ENCODE results near the gene SEC63.
"Not testable (repeated sequence)": the region's sequence is repeated elsewhere in the genome, so short reads cannot be mapped to it uniquely, and the experiment has no call there.

SEC63 gene

DNA sequence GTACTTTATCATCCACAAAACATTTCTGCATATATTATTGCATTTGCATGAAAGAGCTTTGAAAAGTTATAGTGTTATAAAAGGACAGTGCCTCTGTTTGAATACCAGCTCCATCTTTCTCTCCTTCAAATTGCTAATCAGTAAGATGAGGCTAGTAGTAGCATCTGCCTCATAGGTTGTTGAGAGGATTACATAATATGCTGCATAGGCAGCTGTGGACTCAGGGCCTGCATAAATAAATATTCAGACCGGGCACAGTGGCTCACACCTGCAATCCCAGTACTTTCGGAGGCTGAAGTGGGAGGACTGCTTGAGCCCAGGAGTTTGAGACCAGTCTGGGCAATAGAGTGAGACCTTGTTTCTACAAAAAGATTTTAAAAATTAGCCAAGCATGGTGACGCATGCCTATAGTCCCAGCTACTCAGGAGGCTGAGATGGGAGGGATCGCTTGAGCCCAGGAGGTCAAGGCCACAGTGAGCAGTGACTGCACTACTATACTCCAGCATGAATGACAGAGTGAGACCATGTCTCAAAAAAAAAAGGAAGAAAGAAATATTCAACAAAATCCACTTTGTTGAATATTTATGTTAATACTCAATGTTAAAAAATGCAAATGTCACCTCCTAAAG is 18.3 kb upstream of the SEC63 start:
- in situ Hi-C loops (cut with MboI; ENCODE audit: low sequenced_read_pairs), result no loop called here

DNA sequence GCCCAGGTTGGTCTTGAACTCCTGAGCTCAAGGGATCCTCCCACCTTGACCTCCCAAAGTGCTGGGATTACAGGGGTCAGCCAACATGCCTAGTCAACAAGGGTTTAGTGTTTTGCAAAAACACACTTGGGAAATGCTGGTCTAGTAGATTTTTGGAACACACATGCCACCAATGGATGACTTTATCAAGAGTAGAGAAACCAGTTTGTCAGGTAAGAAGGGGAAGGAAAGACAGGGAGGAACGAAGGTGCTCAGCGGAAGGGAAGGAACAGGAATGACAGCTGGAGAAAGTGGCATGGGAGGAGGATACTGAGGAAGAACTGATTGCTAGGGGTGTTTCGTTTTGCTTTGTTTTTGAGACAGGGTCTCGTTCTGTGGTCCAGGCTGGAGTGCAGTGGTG is 15.6 kb upstream of the SEC63 start:
- in situ Hi-C loops (cut with MboI; ENCODE audit: low sequenced_read_pairs), result no loop called here

DNA sequence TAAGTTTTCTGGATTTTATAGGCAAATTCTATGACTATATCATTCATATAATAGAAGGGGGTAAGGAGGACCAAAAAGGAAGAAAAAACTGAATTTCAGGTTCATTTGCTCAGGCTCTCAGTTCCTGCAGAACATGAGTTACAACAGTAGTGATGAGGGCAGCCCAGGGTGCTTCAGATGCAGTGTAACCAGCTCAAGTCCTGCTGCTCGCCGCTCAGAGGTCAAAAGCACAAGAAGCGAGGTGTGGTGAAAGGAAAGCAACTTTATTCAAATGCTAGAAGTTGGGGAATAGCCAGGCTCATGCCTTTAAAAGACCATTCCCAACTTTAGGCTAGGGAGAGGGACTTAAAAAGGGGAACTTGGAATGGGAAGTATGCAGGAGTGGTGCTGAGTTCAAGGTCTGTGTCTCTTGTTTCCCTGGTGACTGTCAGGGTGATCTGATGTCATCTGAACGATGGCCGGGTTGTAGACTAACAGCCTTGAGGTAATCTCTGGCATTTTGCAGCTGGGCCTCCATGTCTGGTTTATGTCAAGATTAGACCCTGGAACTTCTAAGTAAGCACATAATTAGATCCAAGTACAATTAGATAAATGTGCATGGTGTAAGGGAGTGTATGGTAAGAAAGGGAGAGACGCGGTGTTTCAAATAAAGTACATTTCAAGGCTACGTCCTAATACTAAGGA is 14.5 kb upstream of the SEC63 start:
- in situ Hi-C loops (cut with MboI; ENCODE audit: low sequenced_read_pairs), result no loop called here

DNA sequence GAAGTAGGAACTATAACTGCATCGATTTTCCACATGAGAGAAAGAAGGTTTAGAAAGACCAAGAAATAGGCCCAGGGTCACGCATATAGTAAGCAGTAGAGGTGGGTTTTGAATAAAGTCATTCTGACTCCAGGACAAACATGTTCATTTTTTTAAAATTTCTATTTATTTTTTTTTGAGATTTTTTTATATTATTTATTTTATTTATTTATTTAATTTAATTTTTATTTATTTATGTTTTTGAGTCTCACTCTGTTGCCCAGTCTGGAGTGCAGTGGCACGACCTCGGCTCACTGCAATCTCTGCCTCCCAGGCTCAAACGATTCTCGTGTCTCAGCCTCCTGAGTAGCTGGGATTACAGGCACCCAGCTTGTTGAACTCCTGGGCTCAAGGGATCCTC is 13.2 kb upstream of the SEC63 start:
- in situ Hi-C loops (cut with MboI; ENCODE audit: low sequenced_read_pairs), result no loop called here

DNA sequence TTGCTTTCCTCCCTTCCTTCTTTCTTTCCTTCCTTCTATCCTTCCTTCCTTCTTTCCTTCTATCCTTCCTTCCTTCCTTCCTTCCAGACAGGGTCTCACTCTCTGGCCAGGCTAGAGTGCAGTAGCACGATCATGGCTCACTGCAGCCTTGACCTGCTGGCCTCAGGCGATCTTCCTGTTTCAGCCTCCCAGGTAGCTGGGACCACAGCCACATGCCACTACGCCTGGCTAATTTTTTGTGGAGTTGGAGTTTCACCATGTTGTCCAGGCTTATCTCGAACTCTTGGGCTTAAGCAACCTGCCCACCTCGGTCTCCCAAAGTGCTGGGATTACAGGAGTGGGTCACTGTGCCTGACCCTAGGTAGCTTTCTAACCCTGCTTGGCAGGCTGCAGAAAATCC is 12.2 kb upstream of the SEC63 start:
- in situ Hi-C loops (cut with MboI; ENCODE audit: low sequenced_read_pairs), result no loop called here

DNA sequence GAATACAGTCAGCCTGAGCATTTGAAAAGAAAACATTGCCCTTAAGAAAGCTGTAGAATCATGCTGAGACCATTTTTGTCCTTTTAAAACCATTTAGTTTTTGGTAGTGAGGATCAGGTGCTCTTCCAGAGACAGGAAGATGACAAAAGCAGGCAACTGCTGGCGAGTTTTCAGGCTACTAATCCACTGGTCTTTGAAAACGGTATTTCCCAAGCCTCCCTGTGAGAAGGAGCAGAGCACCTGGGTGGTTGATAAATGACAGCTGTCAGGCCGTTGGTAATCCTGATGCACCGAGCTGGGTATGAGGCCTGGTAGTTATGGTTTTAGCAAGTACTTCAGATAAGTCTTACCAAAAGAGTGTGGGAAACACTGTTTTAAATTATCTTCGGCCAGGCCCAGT is 10.1 kb upstream of the SEC63 start:
- in situ Hi-C loops (cut with MboI; ENCODE audit: low sequenced_read_pairs), result no loop called here

DNA sequence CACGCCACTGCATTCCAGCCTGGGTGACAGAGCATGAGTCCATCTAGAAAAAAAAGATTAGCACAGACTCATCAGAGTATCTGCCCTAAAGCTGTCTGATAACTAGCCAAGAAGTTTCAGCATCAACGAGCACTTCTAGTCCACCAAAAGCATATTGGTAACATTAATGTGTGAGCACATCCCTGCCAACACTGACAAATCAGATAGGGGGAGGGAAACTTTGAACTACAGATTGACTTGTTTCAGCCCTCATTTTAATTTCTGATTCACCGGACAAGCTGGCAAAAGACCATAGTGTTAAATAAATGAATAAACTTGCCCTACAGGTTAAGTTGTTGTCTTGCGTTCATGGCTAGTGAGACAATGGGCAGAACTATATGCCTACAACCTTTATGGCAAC is 7.7 kb upstream of the SEC63 start:
- in situ Hi-C loops (cut with MboI; ENCODE audit: low sequenced_read_pairs), result no loop called here

DNA sequence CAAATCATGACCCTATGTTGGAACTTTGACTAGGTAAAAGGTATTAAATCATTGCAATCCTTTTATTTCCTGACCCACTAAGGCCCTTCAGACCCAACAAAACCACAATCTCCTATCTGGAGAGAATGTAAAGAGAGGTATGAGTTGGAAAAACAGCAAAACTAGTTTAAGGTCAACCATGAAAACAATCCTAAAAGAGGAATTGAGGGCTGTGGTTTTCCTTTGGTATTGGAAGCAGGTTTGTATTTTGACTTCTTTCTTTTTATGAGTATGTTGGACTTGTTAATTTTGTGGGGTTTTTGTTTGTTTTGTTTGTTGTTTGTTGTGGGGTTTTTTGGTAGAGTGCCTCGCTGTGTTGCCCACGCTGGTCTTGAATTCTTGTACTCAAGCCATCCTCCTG is 4.7 kb upstream of the SEC63 start:
- in situ Hi-C loops (cut with MboI; ENCODE audit: low sequenced_read_pairs), result no loop called here

DNA sequence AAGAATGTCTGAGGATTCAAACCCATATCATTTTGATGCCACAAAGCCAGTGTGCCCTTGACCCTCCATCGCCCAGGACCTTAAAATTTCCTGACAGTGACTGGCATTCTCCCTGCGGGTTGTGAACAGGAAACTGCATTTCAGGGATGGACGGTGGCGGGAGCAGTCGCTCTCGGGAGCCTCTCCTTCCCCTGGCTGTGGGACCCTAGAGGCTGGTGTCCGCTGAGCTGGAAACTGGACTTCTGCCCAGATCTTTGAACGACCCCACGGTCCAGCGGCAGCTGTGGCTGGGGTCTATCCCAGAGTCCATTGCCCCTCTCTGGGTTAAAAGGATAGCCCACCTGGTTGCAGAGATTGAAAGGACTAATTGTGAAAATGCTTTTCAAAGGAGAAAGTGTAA is 1.4 kb upstream of the SEC63 start:
- in situ Hi-C loops (cut with MboI; ENCODE audit: low sequenced_read_pairs), result no loop called here

DNA sequence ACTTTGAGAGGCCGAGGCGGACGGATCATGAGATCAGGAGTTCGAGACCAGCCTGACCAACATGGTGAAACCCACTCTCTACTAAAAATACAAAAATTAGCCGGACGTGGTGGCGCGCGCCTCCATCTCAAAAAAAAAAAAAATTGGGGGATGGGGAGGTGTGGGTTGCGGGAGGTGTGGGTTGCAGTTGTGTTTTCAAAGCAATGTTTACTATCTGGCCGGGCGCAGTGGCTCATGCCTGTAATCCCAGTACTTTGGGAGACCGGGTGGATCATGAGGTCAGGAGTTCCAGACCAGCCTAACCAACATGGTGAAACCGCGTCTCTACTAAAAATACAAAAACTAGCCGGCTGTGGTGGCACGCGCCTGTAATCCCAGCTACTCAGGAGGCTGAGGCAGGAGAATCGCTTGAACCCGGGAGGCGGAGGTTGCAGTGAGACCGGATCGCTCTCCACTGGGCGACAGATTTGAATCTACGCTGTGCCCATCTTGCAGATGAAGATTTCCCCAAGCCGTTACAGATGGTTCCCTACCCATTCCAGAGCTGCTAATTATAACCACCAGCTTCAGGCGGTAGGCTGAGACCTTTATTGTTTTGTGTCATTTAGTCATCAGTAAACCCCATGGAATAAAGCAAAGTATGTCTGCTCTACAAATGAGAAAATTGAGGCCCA is 818 bp upstream of the SEC63 start:
- in situ Hi-C loops (cut with MboI; ENCODE audit: low sequenced_read_pairs), result not testable (repeated sequence)

DNA sequence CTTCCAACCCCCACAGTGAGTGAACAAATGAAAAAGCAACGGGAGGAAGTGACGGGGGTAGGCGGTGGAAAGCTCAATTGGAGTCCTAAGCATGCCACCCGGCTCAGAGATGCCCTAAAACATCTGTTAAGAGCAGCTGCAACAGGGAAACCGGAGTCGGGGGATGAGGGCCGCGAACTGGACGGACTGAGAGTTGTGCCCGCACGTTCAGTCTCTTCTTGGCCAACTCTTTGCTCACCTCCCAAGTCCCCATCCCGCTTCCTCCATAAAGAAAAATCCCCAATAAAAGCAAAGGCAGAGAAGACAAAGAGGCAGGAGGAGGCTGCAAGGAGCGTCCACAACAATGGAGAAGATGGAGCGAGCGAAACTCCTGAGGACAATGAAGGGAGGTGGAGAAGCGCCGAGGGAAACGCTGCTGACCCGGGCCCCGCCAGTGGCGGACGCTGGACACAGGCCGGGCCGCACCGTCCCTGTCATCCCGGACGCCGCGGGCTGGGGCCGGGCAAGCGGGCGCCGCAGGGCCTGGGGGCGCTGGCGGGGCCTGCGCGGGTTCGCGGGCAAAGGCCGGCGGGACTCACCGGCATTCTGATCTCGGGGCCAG is 600 bp downstream of the SEC63 start:
- in situ Hi-C loops (cut with MboI; ENCODE audit: low sequenced_read_pairs), result no loop called here

DNA sequence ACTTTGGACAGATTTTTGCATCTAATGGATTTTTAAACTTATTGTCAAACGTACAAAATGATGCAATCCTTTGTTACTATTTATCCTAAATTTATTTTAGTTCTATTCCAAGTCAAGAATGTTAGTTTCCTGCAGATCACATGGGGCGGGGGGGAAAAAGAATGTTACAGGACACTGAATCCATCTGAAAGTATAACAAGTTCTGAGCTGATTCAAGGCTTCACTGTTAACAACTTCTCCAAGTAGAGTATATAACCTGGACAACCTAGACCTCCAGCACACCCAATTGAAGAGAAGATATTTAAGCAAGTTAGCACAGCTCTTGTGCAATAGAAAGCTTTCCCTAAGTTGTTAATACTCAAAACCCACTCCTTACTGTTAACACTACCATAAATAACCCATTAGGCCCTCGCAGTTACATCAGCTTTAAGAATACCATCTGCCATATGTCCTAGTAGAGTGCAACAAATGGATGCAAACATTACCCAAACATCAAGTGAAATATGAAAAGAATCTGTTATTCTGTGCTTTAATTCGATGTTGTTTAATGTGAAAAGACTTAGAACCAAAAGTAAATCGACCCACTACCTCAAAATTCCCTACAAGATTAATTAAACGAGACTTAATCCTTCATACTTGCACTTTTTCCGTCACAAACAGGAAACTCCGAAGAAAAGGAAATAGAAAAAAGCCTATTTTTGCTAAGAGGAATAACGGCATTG is 1.3 kb downstream of the SEC63 start:
- in situ Hi-C loops (cut with MboI; ENCODE audit: low sequenced_read_pairs), result no loop called here

DNA sequence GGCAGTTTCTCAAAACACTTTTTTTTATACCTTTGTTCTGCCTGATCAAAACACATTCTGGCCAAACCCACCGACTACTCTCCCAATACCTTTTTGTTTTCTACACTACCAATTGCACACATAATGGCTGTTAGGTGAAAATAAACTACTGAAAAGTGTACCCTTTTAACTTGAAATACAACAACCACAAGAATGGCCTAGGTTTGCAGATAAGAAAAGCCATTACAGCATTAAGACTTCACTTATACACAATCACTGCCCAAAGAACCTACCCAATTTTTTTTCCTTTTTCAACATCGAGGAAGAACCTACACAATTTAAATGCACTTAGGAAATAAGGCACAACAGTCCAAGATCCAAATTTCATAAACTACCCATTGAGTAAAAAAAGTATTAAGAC is 1.8 kb downstream of the SEC63 start:
- in situ Hi-C loops (cut with MboI; ENCODE audit: low sequenced_read_pairs), result no loop called here

DNA sequence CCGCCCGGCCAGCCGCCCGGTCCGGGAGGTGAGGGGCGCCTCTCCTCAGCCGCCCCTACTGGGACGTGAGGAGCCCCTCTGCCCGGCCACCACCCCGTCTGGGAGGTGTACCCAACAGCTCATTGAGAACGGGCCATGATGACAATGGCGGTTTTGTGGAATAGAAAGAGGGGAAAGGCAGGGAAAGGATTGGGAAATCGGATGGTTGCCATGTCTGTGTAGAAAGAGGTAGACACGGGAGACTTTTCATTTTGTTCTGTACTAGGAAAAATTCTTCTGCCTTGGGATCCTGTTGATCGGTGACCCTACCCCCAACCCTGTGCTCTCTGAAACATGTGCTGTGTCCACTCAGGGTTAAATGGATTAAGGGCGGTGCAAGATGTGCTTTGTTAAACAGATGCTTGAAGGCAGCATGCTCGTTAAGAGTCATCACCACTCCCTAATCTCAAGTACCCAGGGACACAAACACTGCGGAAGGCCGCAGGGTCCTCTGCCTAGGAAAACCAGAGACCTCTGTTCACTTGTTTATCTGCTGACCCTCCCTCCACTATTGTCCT is 4.1 kb downstream of the SEC63 start:
- in situ Hi-C loops (cut with MboI; ENCODE audit: low sequenced_read_pairs), result not testable (repeated sequence)

DNA sequence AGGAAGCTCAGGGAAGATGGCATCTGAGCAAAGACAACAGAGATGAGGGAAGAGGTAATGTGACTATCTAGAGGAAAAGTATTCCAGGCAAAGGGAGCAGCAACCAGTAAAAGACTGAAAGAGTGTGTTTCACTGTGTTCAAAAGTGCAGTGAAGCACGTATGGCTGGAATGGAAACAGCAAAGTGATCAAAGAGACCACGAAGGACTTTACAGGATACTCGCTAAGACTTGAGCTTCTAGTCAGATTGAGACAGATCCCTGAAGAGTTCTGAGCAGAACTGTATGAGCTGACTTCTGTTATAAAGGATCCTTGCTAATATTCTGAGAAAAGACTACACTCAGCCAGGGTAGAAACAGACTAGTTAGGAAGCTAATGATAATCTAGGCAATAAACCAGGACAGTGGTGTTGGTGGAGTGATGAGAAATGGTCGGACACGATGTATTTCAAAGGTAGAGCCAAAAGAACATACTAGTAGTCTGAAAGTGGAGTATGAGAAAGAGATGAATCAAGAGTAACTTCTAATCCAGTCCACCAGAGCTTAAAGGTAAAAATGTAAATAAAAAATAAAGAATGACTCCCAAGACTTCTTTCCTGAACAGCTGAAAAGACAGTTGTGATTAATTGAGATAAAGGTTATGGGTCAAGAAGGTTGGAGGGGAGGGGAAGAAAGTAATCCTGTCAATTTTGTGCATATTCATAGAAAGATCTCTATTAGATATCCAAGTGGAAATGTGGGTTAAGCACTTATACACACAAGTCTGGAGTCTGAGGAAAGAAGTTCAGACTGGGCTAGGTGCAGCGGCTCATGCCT is 14.2 kb downstream of the SEC63 start:
- in situ Hi-C loops (cut with MboI; ENCODE audit: low sequenced_read_pairs), result no loop called here

DNA sequence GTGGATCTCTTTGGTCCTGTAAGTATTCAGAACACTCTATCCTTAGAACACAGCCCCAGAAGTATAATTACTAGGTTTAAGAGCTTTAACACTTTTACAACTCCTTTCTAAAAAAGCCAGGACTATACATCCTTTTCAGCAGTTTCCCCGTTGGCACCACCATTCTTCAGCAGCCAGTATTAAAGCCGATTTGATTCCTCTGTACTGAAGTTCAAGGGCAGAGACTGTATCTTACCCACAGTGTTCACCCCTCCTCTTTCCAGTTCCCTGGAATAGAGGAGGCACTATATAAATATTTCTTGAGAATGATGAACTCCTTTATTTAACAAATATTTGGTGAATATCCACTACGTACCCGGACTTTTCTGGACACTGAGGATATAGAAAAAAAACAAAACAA is 15.9 kb downstream of the SEC63 start:
- in situ Hi-C loops (cut with MboI; ENCODE audit: low sequenced_read_pairs), result no loop called here

DNA sequence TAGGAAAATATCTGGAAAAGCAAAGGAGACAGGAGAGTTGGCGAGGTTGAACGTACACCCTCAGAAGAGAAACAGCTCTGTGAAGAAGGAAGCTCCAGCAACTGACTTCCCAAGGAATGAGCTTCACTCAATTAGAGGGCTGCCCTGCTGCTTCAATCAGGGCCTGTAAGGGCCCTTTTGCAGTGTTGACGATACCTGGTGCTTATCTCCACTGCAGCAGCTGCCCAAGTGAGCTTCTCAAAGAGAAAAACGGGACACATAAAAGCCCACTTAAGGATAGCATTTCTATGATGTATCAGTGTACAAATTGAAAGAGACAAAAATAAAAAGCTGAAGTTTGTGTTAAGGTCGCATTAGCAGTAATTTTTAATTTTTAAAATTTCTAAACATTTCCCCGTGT is 16.4 kb downstream of the SEC63 start:
- in situ Hi-C loops (cut with MboI; ENCODE audit: low sequenced_read_pairs), result no loop called here

DNA sequence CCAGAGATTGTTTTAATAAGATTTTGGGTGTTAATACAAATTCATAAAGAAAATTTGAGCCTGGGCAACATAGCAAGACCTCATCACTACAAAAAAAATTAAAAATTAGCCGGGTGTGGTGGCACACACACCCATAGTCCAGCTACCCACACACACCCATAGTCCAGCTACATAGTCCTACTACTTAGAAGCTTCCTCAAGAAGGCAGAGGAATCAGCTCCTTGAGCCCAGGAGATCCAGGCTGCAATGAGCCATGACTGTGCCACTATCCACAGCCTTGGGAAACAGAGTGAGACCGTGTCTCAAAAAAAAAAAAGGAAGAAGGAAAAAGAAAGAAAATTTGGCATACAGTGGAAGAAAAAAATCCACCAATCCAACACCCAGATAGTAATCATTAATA is 16.8 kb downstream of the SEC63 start:
- in situ Hi-C loops (cut with MboI; ENCODE audit: low sequenced_read_pairs), result no loop called here

DNA sequence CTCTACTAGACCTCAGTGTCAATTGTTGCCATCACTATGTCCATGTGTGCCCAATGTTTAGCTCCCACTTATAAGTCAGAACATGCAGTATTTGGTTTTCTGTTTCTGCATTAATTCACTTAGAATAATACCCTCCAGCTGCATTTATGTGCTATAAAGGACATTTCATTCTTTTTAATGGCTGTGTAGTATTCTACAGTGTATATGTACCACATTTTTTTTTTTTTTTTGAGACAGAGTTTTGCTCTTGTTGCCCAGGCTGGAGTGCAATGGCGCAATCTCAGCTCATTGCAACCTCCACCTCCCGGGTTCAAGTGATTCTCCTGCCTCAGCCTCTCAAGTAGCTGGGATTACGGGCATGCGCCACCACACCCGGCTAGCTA is 21.1 kb downstream of the SEC63 start:
- in situ Hi-C loops (cut with MboI; ENCODE audit: low sequenced_read_pairs), result not testable (repeated sequence)

DNA sequence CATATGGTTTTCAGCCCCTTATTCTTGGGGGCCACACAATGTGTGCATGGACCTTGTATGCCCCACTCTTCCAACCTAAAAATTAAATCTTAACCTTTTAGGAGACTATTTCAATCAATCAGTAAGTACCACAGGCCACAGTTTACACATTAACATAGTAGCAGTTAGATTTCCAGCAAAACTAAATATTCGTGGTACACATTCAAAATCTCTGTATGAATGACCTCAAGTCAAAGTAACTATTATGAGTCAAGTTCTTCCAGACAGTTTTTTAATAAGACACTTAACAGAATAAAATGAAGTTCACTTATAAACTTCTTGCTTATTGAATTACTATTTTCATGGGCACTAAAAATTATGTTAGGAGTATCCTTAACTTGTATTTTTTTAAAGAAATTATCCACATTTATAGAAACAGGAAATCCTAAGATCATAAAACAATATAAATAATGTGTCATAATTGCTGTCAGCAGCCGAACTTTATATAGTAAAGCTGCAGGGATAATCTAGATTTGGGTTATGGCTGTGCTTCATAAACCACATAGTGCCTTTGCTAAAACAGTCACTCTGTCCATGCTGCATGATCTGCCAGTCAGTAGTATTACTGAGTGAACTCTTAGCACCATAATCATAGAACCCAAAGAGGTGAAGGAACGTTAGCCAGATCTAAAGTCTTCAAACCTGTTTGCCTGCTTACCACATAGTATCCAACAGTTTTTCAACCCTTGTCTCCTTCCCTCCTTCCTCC is 21.7 kb downstream of the SEC63 start:
- in situ Hi-C loops (cut with MboI; ENCODE audit: low sequenced_read_pairs), result no loop called here
